Adipocyte (in vitro differentiated cells): Measurements from ENCODE around the gene HFE.
"Not testable (repeated sequence)": the region's sequence is repeated elsewhere in the genome, so short reads cannot be mapped to it uniquely, and the experiment has no call there.

Experiments
- DNase-seq: peaks from one replicate; pipeline ENCODE4 v3.0.0-alpha.2; 2015; ENCODE audit warnings: low read depth
- H3K27me3 ChIP-seq: replicated peaks from 2 replicates; pipeline ENCODE4 v1.7.0; 2013; ENCODE audit warnings: mild to moderate bottlenecking, low read length, moderate library complexity; ENCODE audit not compliant: control insufficient read depth, insufficient read depth
- H3K36me3 ChIP-seq: 2 replicates; pipeline ENCODE4 v1.7.0; 2013; ENCODE audit warnings: low read length, mild to moderate bottlenecking, moderate library complexity; ENCODE audit not compliant: control insufficient read depth, insufficient read depth, severe bottlenecking
- H3K4me1 ChIP-seq: 2 replicates; pipeline ENCODE4 v1.7.0; 2013; ENCODE audit warnings: mild to moderate bottlenecking, low read length, moderate library complexity; ENCODE audit not compliant: control insufficient read depth, insufficient read depth
- H3K4me3 ChIP-seq: 2 replicates; pipeline ENCODE4 v1.7.0; 2013; ENCODE audit warnings: mild to moderate bottlenecking, low read length, moderate library complexity
- H3K9ac ChIP-seq: 2 replicates; pipeline ENCODE4 v1.7.0; 2013; ENCODE audit warnings: mild to moderate bottlenecking, low read length, moderate library complexity
- H3K9me3 ChIP-seq: 2 replicates; pipeline ENCODE4 v1.7.0; 2013; ENCODE audit warnings: mild to moderate bottlenecking, low read length, moderate library complexity; ENCODE audit not compliant: control insufficient read depth

Gene HFE

GRCh38 chr6:26052762-26053250 lies 34.4 kb upstream of the HFE start:
- H3K4me1 ChIP-seq, DNase-seq, H3K9ac ChIP-seq, H3K36me3 ChIP-seq, H3K4me3 ChIP-seq, H3K9me3 ChIP-seq, H3K27me3 ChIP-seq: not testable (repeated sequence)

- Histone ChIP-seq H3K27me3 (no peaks in the 10 kb centered on the region), H3K4me1 (peaks cover 5% of the 10 kb centered on the region), H3K9me3 (no peaks in the 10 kb centered on the region), H3K4me3 (peak overlapping the region; percentile 95), H3K36me3 (no peaks in the 10 kb centered on the region), H3K9ac (peak overlapping the region; percentile 92)
- peak; percentile 53 for DNase-seq
Measured at GRCh38 chr6:26053992-26054780, 33.0 kb upstream of the HFE start.

GRCh38 chr6:26054781-26055718 lies 32.2 kb upstream of the HFE start:
- H3K9ac ChIP-seq = peak overlapping the region; percentile 92
- no peaks in the 10 kb centered on the region for H3K27me3 ChIP-seq
- peaks cover 5% of the 10 kb centered on the region for H3K4me1 ChIP-seq
- H3K9me3 ChIP-seq = no peaks in the 10 kb centered on the region
- DNase-seq = peak; percentile 97
- no peaks in the 10 kb centered on the region for H3K36me3 ChIP-seq
- H3K4me3 ChIP-seq = peak overlapping the region; percentile 95

- Histone ChIP-seq H3K36me3 (no peaks in the 10 kb centered on the region), H3K4me1 (peaks cover 5% of the 10 kb centered on the region), H3K4me3 (peak overlapping the region; percentile 95), H3K27me3 (no peaks in the 10 kb centered on the region), H3K9me3 (no peaks in the 10 kb centered on the region), H3K9ac (peak overlapping the region; percentile 92)
- DNase-seq = peak; percentile 94
Measured at GRCh38 chr6:26055719-26056582, 31.3 kb upstream of the HFE start.

GRCh38 chr6:26056583-26057350 lies 30.5 kb upstream of the HFE start:
- Histone ChIP-seq H3K27me3 (no peaks in the 10 kb centered on the region), H3K4me1 (peaks cover 5% of the 10 kb centered on the region), H3K36me3 (no peaks in the 10 kb centered on the region), H3K9ac (peak overlapping the region; percentile 92), H3K4me3 (peak overlapping the region; percentile 95), H3K9me3 (no peaks in the 10 kb centered on the region)
- DNase-seq = peak; percentile 54

GRCh38 chr6:26057899-26058298 lies 29.3 kb upstream of the HFE start:
- H3K36me3 ChIP-seq = no peaks in the 10 kb centered on the region
- H3K27me3 ChIP-seq = no peaks in the 10 kb centered on the region
- peaks cover 5% of the 10 kb centered on the region for H3K4me1 ChIP-seq
- no peak overlapping the region for H3K9ac ChIP-seq
- H3K9me3 ChIP-seq = no peaks in the 10 kb centered on the region
- DNase-seq = no peak
- no peak overlapping the region for H3K4me3 ChIP-seq

- H3K4me1 ChIP-seq, H3K9ac ChIP-seq, H3K36me3 ChIP-seq, H3K27me3 ChIP-seq, H3K9me3 ChIP-seq, DNase-seq, H3K4me3 ChIP-seq: not testable (repeated sequence)
Measured at GRCh38 chr6:26058477-26059033, 28.7 kb upstream of the HFE start.

- no peak for DNase-seq
- H3K4me1 ChIP-seq = no peaks in the 10 kb centered on the region
- no peak overlapping the region for H3K4me3 ChIP-seq
- no peaks in the 10 kb centered on the region for H3K9me3 ChIP-seq
- no peak overlapping the region for H3K9ac ChIP-seq
- H3K36me3 ChIP-seq = no peaks in the 10 kb centered on the region
- H3K27me3 ChIP-seq = no peaks in the 10 kb centered on the region
Measured at GRCh38 chr6:26059941-26060340, 27.3 kb upstream of the HFE start.

GRCh38 chr6:26064619-26065257 lies 22.5 kb upstream of the HFE start:
- DNase-seq = peak; percentile 78
- no peak overlapping the region for H3K9ac ChIP-seq

GRCh38 chr6:26065952-26066380 lies 21.3 kb upstream of the HFE start:
- H3K9me3 ChIP-seq = no peaks in the 10 kb centered on the region
- peak; percentile 94 for DNase-seq

More at GRCh38 chr6:26064619-26065257, 22.5 kb upstream of the HFE start:
- no peak overlapping the region for H3K4me3 ChIP-seq
- no peaks in the 10 kb centered on the region for H3K36me3 ChIP-seq
- H3K4me1 ChIP-seq = peaks cover 3% of the 10 kb centered on the region
- no peaks in the 10 kb centered on the region for H3K9me3 ChIP-seq
- H3K27me3 ChIP-seq = no peaks in the 10 kb centered on the region

More at GRCh38 chr6:26065952-26066380, 21.3 kb upstream of the HFE start:
- peak overlapping the region; percentile 68 for H3K4me3 ChIP-seq
- H3K4me1 ChIP-seq = peaks cover 7% of the 10 kb centered on the region
- H3K9ac ChIP-seq = peak overlapping the region; percentile 75
- H3K27me3 ChIP-seq = no peaks in the 10 kb centered on the region
- no peaks in the 10 kb centered on the region for H3K36me3 ChIP-seq
